NCI-H1105 (cell line): ENCODE measurements around the gene LRRC42.
"Not testable (repeated sequence)": the region's sequence is repeated elsewhere in the genome, so short reads cannot be mapped to it uniquely, and the experiment has no call there.

Experiments
- DNase-seq: peaks from one replicate; lab custom pipeline; 2025; lab: John Stamatoyannopoulos, UW

LRRC42 gene

GRCh38 chr1:53967409-53968124 lies 21.4 kb downstream of the LRRC42 start:
- DNase-seq: no peak

- DNase-seq: no peak
Measured at GRCh38 chr1:53968125-53968513, 22.0 kb downstream of the LRRC42 start.

GRCh38 chr1:53969323-53969722 lies 23.2 kb downstream of the LRRC42 start:
- not testable (repeated sequence) for DNase-seq

- DNase-seq: no peak
Measured at GRCh38 chr1:53971718-53972117, 25.6 kb downstream of the LRRC42 start.

- DNase-seq: no peak
Measured at GRCh38 chr1:53975861-53976260, 29.7 kb downstream of the LRRC42 start.

- no peak for DNase-seq
Measured at GRCh38 chr1:53979712-53980450, 33.7 kb downstream of the LRRC42 start.

GRCh38 chr1:53981220-53981619 lies 35.1 kb downstream of the LRRC42 start:
- DNase-seq: no peak

- DNase-seq: no peak
Measured at GRCh38 chr1:53982034-53982762, 36.0 kb downstream of the LRRC42 start.

GRCh38 chr1:53982763-53983104 lies 36.6 kb downstream of the LRRC42 start:
- no peak for DNase-seq

GRCh38 chr1:53984726-53985125 lies 38.6 kb downstream of the LRRC42 start:
- no peak for DNase-seq

- no peak for DNase-seq
Measured at GRCh38 chr1:53986458-53986857, 40.3 kb downstream of the LRRC42 start.

- DNase-seq: no peak
Measured at GRCh38 chr1:53987880-53988279, 41.7 kb downstream of the LRRC42 start.

- DNase-seq: no peak
Measured at GRCh38 chr1:53992085-53992874, 46.1 kb downstream of the LRRC42 start.

- DNase-seq: not testable (repeated sequence)
Measured at GRCh38 chr1:53994516-53994915, 48.4 kb downstream of the LRRC42 start.

- no peak for DNase-seq
Measured at GRCh38 chr1:53995683-53996082, 49.5 kb downstream of the LRRC42 start.

- no peak for DNase-seq
Measured at GRCh38 chr1:53998223-53998622, 52.1 kb downstream of the LRRC42 start.

- DNase-seq: no peak
Measured at GRCh38 chr1:53999920-54000319, 53.8 kb downstream of the LRRC42 start.

- no peak for DNase-seq
Measured at GRCh38 chr1:54001591-54001990, 55.4 kb downstream of the LRRC42 start.

GRCh38 chr1:54002544-54003248 lies 56.5 kb downstream of the LRRC42 start:
- no peak for DNase-seq

GRCh38 chr1:54003249-54003646 lies 57.1 kb downstream of the LRRC42 start:
- DNase-seq: no peak

- DNase-seq: not testable (repeated sequence)
Measured at GRCh38 chr1:54003750-54004480, 57.8 kb downstream of the LRRC42 start.
